A673 (cell line): Measurements from ENCODE around the gene NDST1. TPM values are rescaled to one million over a fixed set of nuclear protein-coding genes. Genes with fewer than 3 reads are reported as not detected.
"Not testable (repeated sequence)": the region's sequence is repeated elsewhere in the genome, so short reads cannot be mapped to it uniquely, and the experiment has no call there.

Experiments
- BruUV-seq: library from RNA; stranded (reverse); fragments of 400-500 nt; replicated peaks from 2 replicates; lab custom pipeline; 2021; lab: Mats Ljungman, UMichigan
- CTCF ChIA-PET: fragments of 300-600 bp; sonication (Branson Sonifier 250); formaldehyde crosslinking; loops from one replicate; lab custom pipeline; 2022; ENCODE audit warnings: antibody characterized with exemption; lab: Charles Lee
- POLR2A ChIA-PET: fragments of 300-600 bp; sonication (Branson Sonifier 250); formaldehyde crosslinking; loops from one replicate; lab custom pipeline; 2022; ENCODE audit warnings: antibody characterized with exemption; ENCODE audit not compliant: low non-redundant PET; lab: Charles Lee
- DNase-seq: peaks from one replicate; pipeline ENCODE4 v3.0.0-alpha.2; 2015; ENCODE audit warnings: low spot score
- H3K27ac ChIP-seq: fragments of 200-600 bp; sonication (generic); 2 replicates; pipeline ENCODE4 v1.5.1; 2016; ENCODE audit warnings: mixed run types, low read depth, mild to moderate bottlenecking, mixed read lengths, antibody characterized with exemption, low read length; ENCODE audit not compliant: poor library complexity, severe bottlenecking
- H3K27me3 ChIP-seq: fragments of 200-600 bp; sonication (generic); replicated peaks from 2 replicates; pipeline ENCODE4 v1.6.1; 2017; ENCODE audit warnings: mixed run types, low read depth, mild to moderate bottlenecking, mixed read lengths, antibody characterized with exemption, low read length; ENCODE audit not compliant: insufficient read depth, poor library complexity
- H3K36me3 ChIP-seq: fragments of 200-600 bp; sonication (generic); 2 replicates; pipeline ENCODE4 v1.6.1; 2016; ENCODE audit warnings: mixed run types, mild to moderate bottlenecking, mixed read lengths, antibody characterized with exemption, low read length; ENCODE audit not compliant: insufficient read depth, poor library complexity, severe bottlenecking
- H3K4me1 ChIP-seq: fragments of 200-600 bp; sonication (generic); 2 replicates; pipeline ENCODE4 v1.6.1; 2017; ENCODE audit warnings: mixed run types, mild to moderate bottlenecking, mixed read lengths, antibody characterized with exemption, low read length; ENCODE audit not compliant: insufficient read depth, poor library complexity, severe bottlenecking
- H3K4me3 ChIP-seq: fragments of 200-600 bp; sonication (generic); 2 replicates; pipeline ENCODE4 v1.5.1; 2016; ENCODE audit warnings: low read depth, mixed run types, mild to moderate bottlenecking, mixed read lengths, low read length; ENCODE audit not compliant: poor library complexity, severe bottlenecking
- H3K9me3 ChIP-seq: fragments of 200-600 bp; sonication (generic); 2 replicates; pipeline ENCODE4 v1.6.1; 2016; ENCODE audit warnings: mixed run types, low read depth, mild to moderate bottlenecking, mixed read lengths, antibody characterized with exemption, low read length; ENCODE audit not compliant: poor library complexity, severe bottlenecking
- CTCF ChIP-seq: fragments of 300-800, 200-600 bp; sonication (generic); conservative IDR thresholded peaks from 2 replicates; pipeline ENCODE4 v1.5.1; 2017; ENCODE audit warnings: low read depth, mild to moderate bottlenecking, antibody characterized with exemption, low read length, moderate library complexity, mixed read lengths
- EZH2 ChIP-seq: fragments of 200-600 bp; sonication (generic); IDR thresholded peaks from 2 replicates; pipeline ENCODE4 v1.6.1; 2017; ENCODE audit warnings: borderline replicate concordance, low read depth, mild to moderate bottlenecking, mixed read lengths, antibody characterized with exemption, low read length; ENCODE audit not compliant: poor library complexity, severe bottlenecking
- intact Hi-C: fragments of 100-400 bp; cut with micrococcal nuclease; formaldehyde crosslinking; loops from one replicate; pipeline ENCODE4 v1.10.0; 2022; ENCODE audit not compliant: unreplicated experiment
- total RNA-seq: library from RNA; stranded (reverse); gene quantifications from 2 replicates; pipeline ENCODE4 v1.2.3, GENCODE V29; 2021

NDST1 gene
- total RNA-seq, 1 experiment from 2014 or later: 44.0 TPM

- POLR2A ChIA-PET: no interaction called here
- CTCF ChIA-PET: no interaction called here
- Histone ChIP-seq H3K9me3 (no peaks in the 10 kb centered on the region), H3K4me3 (no peak overlapping the region), H3K4me1 (peaks cover 29% of the 10 kb centered on the region), H3K27ac (no peak overlapping the region), H3K27me3 (no peaks in the 10 kb centered on the region), H3K36me3 (no peaks in the 10 kb centered on the region)
- DNase-seq: no peak
- intact Hi-C loops: no loop called here
- TF ChIP-seq EZH2: no peak
- TF ChIP-seq CTCF: no peak
- no TSS peak for BruUV-seq
Measured at GRCh38 chr5:150516011-150516410, 8.1 kb downstream of the NDST1 start.

GRCh38 chr5:150517272-150518152 is 9.6 kb downstream of the NDST1 start:
- H3K36me3 ChIP-seq: no peaks in the 10 kb centered on the region
- intact Hi-C loops: no loop called here
- ChIA-PET CTCF (no interaction called here), POLR2A (interaction anchor here (0.6 kb wide), 1 partner anchor 67 kb away, joined by 4 read pairs; no protein-coding TSS in a partner anchor)
- H3K27ac ChIP-seq: no peak overlapping the region
- peaks cover 14% of the 10 kb centered on the region for H3K4me1 ChIP-seq
- TF ChIP-seq CTCF (no peak), EZH2 (no peak)
- H3K4me3 ChIP-seq: no peak overlapping the region
- no peaks in the 10 kb centered on the region for H3K9me3 ChIP-seq
- DNase-seq: no peak
- no peaks in the 10 kb centered on the region for H3K27me3 ChIP-seq
- BruUV-seq: no TSS peak

- intact Hi-C loops, H3K9me3 ChIP-seq, BruUV-seq, H3K4me1 ChIP-seq, POLR2A ChIA-PET, H3K4me3 ChIP-seq, H3K27me3 ChIP-seq, H3K36me3 ChIP-seq, DNase-seq, H3K27ac ChIP-seq, CTCF ChIA-PET: not testable (repeated sequence)
Measured at GRCh38 chr5:150518712-150519559, 11.0 kb downstream of the NDST1 start.
